CD4-positive, alpha-beta T cell (primary cell): Measurements from ENCODE around the gene MORN5. TPM values are rescaled to one million over a fixed set of nuclear protein-coding genes. Genes with fewer than 3 reads are reported as not detected.

Source experiments
- ATAC-seq: fragments of 200-7000 bp; cut with Tn5 transposase; one replicate; pipeline ENCODE4 v1.10.0; 2022; ENCODE audit warnings: mild to moderate bottlenecking; ENCODE audit not compliant: poor library complexity
- CTCF ChIA-PET: fragments of 350-600 bp; sonication (Branson Sonifier 250); formaldehyde crosslinking; loops from one replicate; lab custom pipeline; 2021; ENCODE audit warnings: antibody characterized with exemption, inconsistent platforms; lab: Charles Lee
- POLR2A ChIA-PET: fragments of 350-600 bp; sonication (Branson Sonifier 250); formaldehyde crosslinking; loops from one replicate; lab custom pipeline; 2021; ENCODE audit warnings: antibody characterized with exemption, inconsistent platforms; lab: Charles Lee
- DNase-seq, 14 experiments: peaks; one replicate each; pipeline ENCODE4 v3.0.0-alpha.2; 2013 to 2020; ENCODE audit warnings: mixed read lengths in 2 of 14
- H3K27ac ChIP-seq, 2 donors: one replicate each; pipeline versions ENCODE4 v1.5.1 to v1.7.0; 2013; ENCODE audit warnings: low read length in 2 of 2, low read depth in 1 of 2, mild to moderate bottlenecking in 1 of 2
- H3K27me3 ChIP-seq, 2 experiments: 1 replicate in 1 of 2; 2 replicates in 1 of 2; pipeline versions ENCODE4 v1.6.1 to v1.7.0; 2013; ENCODE audit warnings: low read length in 2 of 2, control low read depth in 1 of 2, mild to moderate bottlenecking in 1 of 2, moderate library complexity in 1 of 2; ENCODE audit not compliant: insufficient read depth in 2 of 2, control insufficient read depth in 1 of 2
- H3K36me3 ChIP-seq: one replicate; pipeline ENCODE4 v1.6.1; 2013; ENCODE audit warnings: low read length, control low read depth; ENCODE audit not compliant: insufficient read depth
- H3K4me1 ChIP-seq: one replicate; pipeline ENCODE4 v1.6.1; 2013; ENCODE audit warnings: low read length, control low read depth; ENCODE audit not compliant: insufficient read depth
- H3K4me3 ChIP-seq: one replicate; pipeline ENCODE4 v1.5.1; 2013; ENCODE audit warnings: mild to moderate bottlenecking, low read length, moderate library complexity
- H3K9me3 ChIP-seq, 2 experiments: 1 replicate in 1 of 2; 2 replicates in 1 of 2; pipeline versions ENCODE4 v1.6.1 to v1.7.0; 2013; ENCODE audit warnings: low read length in 2 of 2, mild to moderate bottlenecking in 2 of 2, control low read depth in 1 of 2, moderate library complexity in 1 of 2; ENCODE audit not compliant: control insufficient read depth in 1 of 2, insufficient read depth in 1 of 2
- H3K27ac Mint-ChIP-seq: one replicate; pipeline ENCODE4 v1.8.0; 2020; ENCODE audit warnings: mixed read lengths
- H3K27me3 Mint-ChIP-seq: one replicate; pipeline ENCODE4 v1.8.0; 2021; ENCODE audit warnings: mixed read lengths
- H3K36me3 Mint-ChIP-seq: one replicate; pipeline ENCODE4 v1.8.0; 2021; ENCODE audit warnings: low read depth, mixed read lengths
- H3K4me1 Mint-ChIP-seq: one replicate; pipeline ENCODE4 v1.8.0; 2021; ENCODE audit warnings: low read depth, mixed read lengths
- H3K4me3 Mint-ChIP-seq: one replicate; pipeline ENCODE4 v1.8.0; 2020; ENCODE audit warnings: mild to moderate bottlenecking, mixed read lengths
- H3K9me3 Mint-ChIP-seq: one replicate; pipeline ENCODE4 v1.8.0; 2020; ENCODE audit warnings: mixed read lengths
- intact Hi-C, 2 experiments: fragments of 100-400 bp; cut with DNase I in 1 of 2; cut with micrococcal nuclease in 1 of 2; formaldehyde crosslinking; loops; one replicate each; pipeline versions ENCODE4 v1.15.1 to v1.9.0; 2023 to 2025; cut with DNase I, micrococcal nuclease
- total RNA-seq, 174 experiments: library from RNA in 2 of 174; stranded (reverse) in 2 of 174; gene quantifications; one replicate each; pipeline ENCODE4 v1.2.3 and lab custom pipeline; 2021 to 2026
- TF ChIP-seq, protein P1 (sequence below): fragments of 200-600 bp; IDR thresholded peaks from one replicate; pipeline ENCODE4 v1.8.0; 2022; ENCODE audit warnings: antibody characterized with exemption, mild to moderate bottlenecking

The MORN5 gene
- total RNA-seq, 2 experiments from 2014 or later = not detected

DNA sequence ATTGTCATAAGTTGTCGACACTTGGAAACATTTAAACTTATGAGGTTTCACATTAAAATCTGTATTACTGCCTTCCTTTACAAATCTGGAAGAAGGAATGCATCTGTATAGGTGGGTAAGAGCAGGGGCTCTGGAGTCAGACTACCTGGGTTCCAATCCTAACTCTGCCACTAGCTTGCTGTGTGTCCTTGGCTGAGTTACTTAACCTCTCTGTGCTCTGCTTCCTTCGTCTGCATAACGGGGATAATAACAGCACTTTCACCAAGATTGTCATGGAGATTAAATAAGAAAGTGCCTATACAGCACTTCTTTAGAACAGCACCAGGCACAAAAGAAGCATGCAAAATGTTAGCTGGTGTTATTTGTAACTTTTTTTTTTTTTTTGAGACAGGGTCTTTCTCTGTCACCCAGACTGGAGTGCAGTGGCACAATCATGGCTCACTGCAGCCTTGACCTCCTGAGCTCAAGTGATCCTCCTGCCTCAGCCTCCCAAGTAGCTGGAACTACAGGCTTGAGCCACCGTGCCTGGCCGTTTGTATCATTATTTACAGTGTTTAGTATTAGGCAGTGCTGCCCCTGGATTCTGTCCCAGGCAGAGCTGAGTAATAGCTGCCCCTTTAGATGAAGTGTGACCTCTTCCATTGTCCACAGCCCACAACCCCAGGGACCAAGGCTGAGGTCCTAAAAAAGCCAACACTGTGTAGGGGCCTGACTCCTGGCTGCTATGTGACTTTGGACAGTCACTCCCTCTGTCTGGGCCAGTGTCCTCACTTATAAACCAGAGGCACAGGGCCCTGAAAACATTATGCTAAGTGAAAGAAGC lies 41.2 kb upstream of the MORN5 start:
- H3K4me3 Mint-ChIP-seq = no peak overlapping the region
- ChIA-PET CTCF (no interaction called here), POLR2A (no interaction called here)
- no peaks in the 10 kb centered on the region for H3K9me3 Mint-ChIP-seq
- H3K27ac Mint-ChIP-seq = no peak overlapping the region
- no peak for DNase-seq
- H3K4me1 ChIP-seq = peaks cover 5% of the 10 kb centered on the region
- peaks cover 6% of the 10 kb centered on the region for H3K27me3 Mint-ChIP-seq
- no peaks in the 10 kb centered on the region for H3K36me3 Mint-ChIP-seq
- no peaks in the 10 kb centered on the region for H3K9me3 ChIP-seq
- ATAC-seq = no peak
- intact Hi-C loops = no loop called here
- no peak overlapping the region for H3K27ac ChIP-seq
- TF ChIP-seq, protein P1, sequence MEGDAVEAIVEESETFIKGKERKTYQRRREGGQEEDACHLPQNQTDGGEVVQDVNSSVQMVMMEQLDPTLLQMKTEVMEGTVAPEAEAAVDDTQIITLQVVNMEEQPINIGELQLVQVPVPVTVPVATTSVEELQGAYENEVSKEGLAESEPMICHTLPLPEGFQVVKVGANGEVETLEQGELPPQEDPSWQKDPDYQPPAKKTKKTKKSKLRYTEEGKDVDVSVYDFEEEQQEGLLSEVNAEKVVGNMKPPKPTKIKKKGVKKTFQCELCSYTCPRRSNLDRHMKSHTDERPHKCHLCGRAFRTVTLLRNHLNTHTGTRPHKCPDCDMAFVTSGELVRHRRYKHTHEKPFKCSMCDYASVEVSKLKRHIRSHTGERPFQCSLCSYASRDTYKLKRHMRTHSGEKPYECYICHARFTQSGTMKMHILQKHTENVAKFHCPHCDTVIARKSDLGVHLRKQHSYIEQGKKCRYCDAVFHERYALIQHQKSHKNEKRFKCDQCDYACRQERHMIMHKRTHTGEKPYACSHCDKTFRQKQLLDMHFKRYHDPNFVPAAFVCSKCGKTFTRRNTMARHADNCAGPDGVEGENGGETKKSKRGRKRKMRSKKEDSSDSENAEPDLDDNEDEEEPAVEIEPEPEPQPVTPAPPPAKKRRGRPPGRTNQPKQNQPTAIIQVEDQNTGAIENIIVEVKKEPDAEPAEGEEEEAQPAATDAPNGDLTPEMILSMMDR = no peak
- H3K4me1 Mint-ChIP-seq = peaks cover 5% of the 10 kb centered on the region
- peaks cover 0 to 8% of the 10 kb centered on the region in 2 experiments for H3K27me3 ChIP-seq
- no peak overlapping the region for H3K4me3 ChIP-seq
- H3K36me3 ChIP-seq = no peaks in the 10 kb centered on the region

DNA sequence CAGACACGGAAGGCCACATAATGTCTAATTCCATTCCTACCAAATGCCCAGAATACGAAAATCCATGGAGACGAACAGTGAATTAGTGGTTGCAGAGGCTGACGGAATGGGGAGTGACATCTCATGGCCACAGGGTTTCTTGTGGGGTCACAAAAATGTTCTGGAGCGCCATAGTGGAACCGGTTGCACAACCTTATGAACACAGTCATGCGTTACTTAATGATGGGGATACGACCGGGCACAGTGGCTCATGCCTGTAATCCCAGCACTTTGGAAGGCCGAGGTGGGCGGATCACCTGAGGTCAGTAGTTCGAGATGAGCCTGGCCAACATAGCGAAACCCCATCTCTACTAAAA lies 40.6 kb upstream of the MORN5 start:
- Histone ChIP-seq H3K27me3 (peaks cover 0 to 4% of the 10 kb centered on the region in 2 experiments), H3K4me1 (peaks cover 5% of the 10 kb centered on the region), H3K4me3 (no peak overlapping the region), H3K36me3 (no peaks in the 10 kb centered on the region), H3K27ac (no peak overlapping the region), H3K9me3 (no peaks in the 10 kb centered on the region)
- intact Hi-C loops = no loop called here
- Mint-ChIP-seq H3K4me1 (peaks cover 5% of the 10 kb centered on the region), H3K36me3 (no peaks in the 10 kb centered on the region), H3K4me3 (no peak overlapping the region), H3K9me3 (no peaks in the 10 kb centered on the region), H3K27me3 (peaks cover 9% of the 10 kb centered on the region), H3K27ac (no peak overlapping the region)
- ChIA-PET CTCF (no interaction called here), POLR2A (no interaction called here)
- no peak for ATAC-seq
- DNase-seq = no peak
- TF ChIP-seq, protein P1 = no peak

DNA sequence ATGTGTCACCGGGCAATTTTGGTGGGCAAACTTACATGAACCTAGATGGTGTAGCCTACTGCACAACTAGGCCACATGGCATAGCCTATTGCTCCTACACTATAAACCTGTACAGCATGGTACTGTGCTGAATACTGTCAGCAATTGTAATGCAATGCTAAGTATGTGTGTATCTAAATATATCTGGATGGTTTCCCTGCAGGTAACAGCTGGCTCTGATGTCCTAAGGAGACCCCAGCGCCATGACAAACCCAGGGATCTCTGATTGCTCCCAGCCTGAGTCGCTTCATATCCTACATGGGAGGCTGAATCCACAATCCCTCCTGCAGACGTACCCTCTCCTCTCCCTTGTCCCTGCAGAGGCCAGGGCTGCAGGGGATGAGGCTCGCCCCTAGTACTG lies 40.0 kb upstream of the MORN5 start:
- ChIA-PET POLR2A (no interaction called here), CTCF (interaction anchor here (1.0 kb wide), 1 partner anchor 21 kb away, joined by 3 read pairs; no protein-coding TSS in a partner anchor)
- Histone ChIP-seq H3K36me3 (no peaks in the 10 kb centered on the region), H3K27ac (no peak overlapping the region), H3K27me3 (no peaks in the 10 kb centered on the region), H3K9me3 (no peaks in the 10 kb centered on the region), H3K4me3 (no peak overlapping the region), H3K4me1 (peaks cover 5% of the 10 kb centered on the region)
- Mint-ChIP-seq H3K27ac (no peak overlapping the region), H3K4me1 (peaks cover 5% of the 10 kb centered on the region), H3K4me3 (no peak overlapping the region), H3K9me3 (no peaks in the 10 kb centered on the region), H3K36me3 (no peaks in the 10 kb centered on the region), H3K27me3 (peaks cover 15% of the 10 kb centered on the region)
- TF ChIP-seq, protein P1 = no peak
- DNase-seq (no peak), ATAC-seq (no peak)
- intact Hi-C loops = loop anchor here in 1 of 2 experiments (1.0 kb wide), 1 partner anchor 19 kb away; no protein-coding TSS in a partner anchor
